Left lung (tissue), 10 donors: ENCODE results near the gene SOCS7. TPM values are rescaled to one million over a fixed set of nuclear protein-coding genes. Genes with fewer than 3 reads are reported as not detected.

ENCODE experiments used
- ATAC-seq: fragments of 200-7000 bp; cut with Tn5 transposase; one replicate; pipeline ENCODE4 v1.9.1; 2020; ENCODE audit warnings: moderate library complexity
- DNase-seq, 4 donors: peaks; one replicate each; pipeline ENCODE4 v3.0.0-alpha.2; 2013 to 2020
- H3K27ac ChIP-seq, 2 donors: fragments of 200-600 bp; sonication (generic) in 1 of 2; one replicate each; pipeline versions ENCODE4 v1.5.0 to v1.8.0; 2020 to 2021
- H3K27me3 ChIP-seq, 2 donors: fragments of 200-600 bp; sonication (generic) in 1 of 2; one replicate each; pipeline versions ENCODE4 v1.5.0 to v1.8.0; 2020 to 2021
- H3K36me3 ChIP-seq, 2 donors: fragments of 200-600 bp; sonication (generic) in 1 of 2; one replicate each; pipeline versions ENCODE4 v1.5.0 to v1.8.0; 2020 to 2021
- H3K4me1 ChIP-seq, 2 donors: fragments of 200-600 bp; one replicate each; pipeline ENCODE4 v1.8.0; 2021
- H3K4me3 ChIP-seq, 2 donors: fragments of 200-600 bp; sonication (generic) in 1 of 2; one replicate each; pipeline versions ENCODE4 v1.5.0 to v1.8.0; 2020 to 2021; ENCODE audit warnings: mild to moderate bottlenecking in 1 of 2
- H3K9me3 ChIP-seq, 2 donors: fragments of 200-600 bp; sonication (generic) in 1 of 2; one replicate each; pipeline versions ENCODE4 v1.5.0 to v1.8.0; 2020 to 2021
- intact Hi-C, 2 donors: fragments of 100-400 bp; cut with DNase I; formaldehyde crosslinking; loops; one replicate each; pipeline versions ENCODE4 v1.11.2 to v1.14.2; 2022
- polyA plus RNA-seq, 6 donors: library from polyadenylated mRNA; unstranded; fragments of 120-200 nt; gene quantifications; one replicate each; pipeline ENCODE4 v1.2.1, GENCODE V29; 2013; ENCODE audit not compliant: insufficient read length in 6 of 6
- total RNA-seq, 2 donors: library from RNA; stranded (reverse); fragmentation: NEBNext Ultra II Directional; extraction: Animal tissue kit (Norgen Biotek cat#: 25700); gene quantifications; one replicate each; pipeline ENCODE4 v1.2.1, GENCODE V29; 2021
- TF ChIP-seq, protein P1 (sequence below), 2 donors: fragments of 200-600 bp; sonication (generic) in 1 of 2; IDR thresholded peaks; one replicate each; pipeline versions ENCODE4 v1.5.0 to v1.8.0; 2021; ENCODE audit warnings: antibody characterized with exemption in 2 of 2
- donor health status: DM: no; HTN: yes; CAD: no.
- donor health status: DM: no; HTN: no; CAD: no.

Gene SOCS7
- total and polyA plus RNA-seq, 8 donors, result 14.1 to 22.6 (median 19.5) TPM

DNA sequence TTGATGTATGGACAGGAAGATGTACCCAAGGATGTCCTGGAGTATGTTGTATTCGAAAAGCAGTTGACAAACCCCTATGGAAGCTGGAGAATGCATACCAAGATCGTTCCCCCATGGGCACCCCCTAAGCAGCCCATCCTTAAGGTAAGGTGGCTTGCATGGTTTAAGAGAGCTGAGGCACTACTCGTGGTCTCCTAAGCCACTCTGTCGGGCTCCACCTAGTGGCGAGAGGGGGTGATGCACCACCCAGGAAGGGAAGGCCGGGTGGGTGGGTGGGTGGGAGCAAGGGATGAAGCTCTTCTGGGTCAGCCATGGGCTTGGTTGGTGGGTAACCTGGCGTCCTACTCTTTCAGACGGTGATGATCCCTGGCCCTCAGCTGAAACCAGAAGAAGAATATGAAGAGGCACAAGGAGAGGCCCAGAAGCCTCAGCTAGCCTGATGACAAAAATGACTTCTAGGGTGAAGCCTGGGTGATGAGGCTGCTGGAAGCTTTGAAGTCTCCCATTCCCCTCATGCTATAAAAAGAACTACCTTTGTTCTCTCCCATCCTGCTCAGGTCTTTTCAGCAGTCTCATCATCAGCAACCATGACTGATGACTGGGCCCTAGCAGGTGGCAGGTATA is 29.4 kb upstream of the SOCS7 start:
- DNase-seq, result peak; percentile 32 to 88 (median 53)
- Histone ChIP-seq H3K36me3 (peaks cover 0 to 51% of the 10 kb centered on the region in 2 donors), H3K4me3 (no peak overlapping the region), H3K9me3 (no peaks in the 10 kb centered on the region), H3K4me1 (peaks cover 0 to 8% of the 10 kb centered on the region in 2 donors), H3K27me3 (no peaks in the 10 kb centered on the region), H3K27ac (no peak overlapping the region)
- intact Hi-C loops, result no loop called here
- TF ChIP-seq, protein P1, sequence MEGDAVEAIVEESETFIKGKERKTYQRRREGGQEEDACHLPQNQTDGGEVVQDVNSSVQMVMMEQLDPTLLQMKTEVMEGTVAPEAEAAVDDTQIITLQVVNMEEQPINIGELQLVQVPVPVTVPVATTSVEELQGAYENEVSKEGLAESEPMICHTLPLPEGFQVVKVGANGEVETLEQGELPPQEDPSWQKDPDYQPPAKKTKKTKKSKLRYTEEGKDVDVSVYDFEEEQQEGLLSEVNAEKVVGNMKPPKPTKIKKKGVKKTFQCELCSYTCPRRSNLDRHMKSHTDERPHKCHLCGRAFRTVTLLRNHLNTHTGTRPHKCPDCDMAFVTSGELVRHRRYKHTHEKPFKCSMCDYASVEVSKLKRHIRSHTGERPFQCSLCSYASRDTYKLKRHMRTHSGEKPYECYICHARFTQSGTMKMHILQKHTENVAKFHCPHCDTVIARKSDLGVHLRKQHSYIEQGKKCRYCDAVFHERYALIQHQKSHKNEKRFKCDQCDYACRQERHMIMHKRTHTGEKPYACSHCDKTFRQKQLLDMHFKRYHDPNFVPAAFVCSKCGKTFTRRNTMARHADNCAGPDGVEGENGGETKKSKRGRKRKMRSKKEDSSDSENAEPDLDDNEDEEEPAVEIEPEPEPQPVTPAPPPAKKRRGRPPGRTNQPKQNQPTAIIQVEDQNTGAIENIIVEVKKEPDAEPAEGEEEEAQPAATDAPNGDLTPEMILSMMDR (IDR thresholded peaks at IDR 0.05), result peak; percentile 72 to 89
- peak; percentile 68 for ATAC-seq

DNA sequence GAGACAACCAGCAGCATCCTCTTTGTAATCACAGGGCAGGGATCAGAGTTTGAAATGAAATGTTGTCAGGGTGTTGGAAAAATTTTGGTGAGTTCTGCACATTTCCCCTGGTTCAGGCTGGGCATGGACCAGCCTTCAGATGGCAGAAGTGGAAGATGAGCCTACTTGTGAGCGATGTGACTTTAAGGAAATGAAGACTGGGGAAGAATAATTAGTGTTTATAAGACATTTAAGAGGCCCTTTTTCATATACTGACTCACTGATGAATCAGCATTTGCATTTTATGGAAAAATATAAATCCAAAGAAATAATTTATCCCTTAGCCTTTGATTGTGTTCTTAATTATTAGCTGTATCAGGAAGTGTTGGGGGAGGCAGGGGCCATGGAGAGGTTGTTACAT is 28.7 kb upstream of the SOCS7 start:
- Histone ChIP-seq H3K27me3 (no peaks in the 10 kb centered on the region), H3K9me3 (no peaks in the 10 kb centered on the region), H3K4me3 (no peak overlapping the region), H3K4me1 (peaks cover 0 to 11% of the 10 kb centered on the region in 2 donors), H3K27ac (no peak overlapping the region), H3K36me3 (peaks cover 0 to 47% of the 10 kb centered on the region in 2 donors)
- intact Hi-C loops, result no loop called here
- DNase-seq, result no peak
- ATAC-seq, result no peak
- TF ChIP-seq, protein P1 (IDR thresholded peaks at IDR 0.05), result no peak

DNA sequence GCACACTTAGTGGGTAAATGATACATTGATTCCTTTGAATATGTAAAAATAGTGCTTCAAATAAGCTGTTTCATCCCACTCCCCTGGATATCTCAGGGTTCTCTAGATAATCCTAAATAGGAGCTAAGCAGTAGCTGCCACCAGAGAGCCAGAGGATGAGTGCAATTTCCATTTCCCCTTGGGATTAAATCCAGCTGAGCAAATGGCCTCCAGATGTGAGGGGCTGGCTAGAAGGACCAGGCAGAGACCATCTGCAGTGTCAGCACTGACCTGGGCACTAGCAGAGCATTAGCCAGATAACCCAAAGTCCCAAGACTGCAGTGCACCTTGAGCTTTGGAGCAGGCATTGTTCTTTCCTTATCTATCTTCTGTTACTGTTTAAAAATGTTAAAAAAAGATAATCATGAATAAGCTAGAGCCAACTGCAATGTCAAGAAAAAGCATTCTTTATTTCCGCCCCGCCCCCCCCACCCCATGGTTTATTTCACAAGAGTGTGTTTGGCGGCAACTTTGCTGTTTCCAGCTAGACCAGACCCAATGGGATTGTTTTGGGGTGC is 27.4 kb upstream of the SOCS7 start:
- Histone ChIP-seq H3K4me3 (no peak overlapping the region), H3K36me3 (peaks cover 0 to 40% of the 10 kb centered on the region in 2 donors), H3K4me1 (peaks cover 0 to 11% of the 10 kb centered on the region in 2 donors), H3K27ac (no peak overlapping the region), H3K27me3 (no peaks in the 10 kb centered on the region), H3K9me3 (no peaks in the 10 kb centered on the region)
- TF ChIP-seq, protein P1 (IDR thresholded peaks at IDR 0.05), result no peak
- DNase-seq (no peak), ATAC-seq (no peak)
- intact Hi-C loops, result no loop called here

DNA sequence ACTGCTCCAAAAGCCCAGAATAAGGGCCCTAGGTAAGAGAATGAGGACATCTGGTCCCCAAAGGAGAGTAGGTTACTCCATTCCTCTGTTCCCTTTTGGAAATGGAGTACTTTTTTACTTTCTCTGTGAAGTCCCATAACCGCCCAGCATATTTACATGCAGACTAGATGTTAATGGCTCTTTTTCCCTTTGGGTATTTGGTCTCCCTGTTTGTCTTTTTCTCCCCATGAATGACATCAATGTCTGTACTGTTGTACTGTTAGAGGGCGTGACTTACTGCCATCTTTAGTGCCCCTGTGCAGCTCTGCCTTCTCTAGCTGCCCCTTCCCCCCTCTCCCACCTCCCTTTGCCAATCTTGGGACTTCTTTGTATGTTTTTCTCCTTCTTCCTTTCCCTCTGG is 26.9 kb upstream of the SOCS7 start:
- Histone ChIP-seq H3K9me3 (no peaks in the 10 kb centered on the region), H3K27ac (no peak overlapping the region), H3K27me3 (no peaks in the 10 kb centered on the region), H3K4me1 (peaks cover 0 to 11% of the 10 kb centered on the region in 2 donors), H3K4me3 (no peak overlapping the region), H3K36me3 (peaks cover 0 to 35% of the 10 kb centered on the region in 2 donors)
- DNase-seq, result no peak
- TF ChIP-seq, protein P1 (IDR thresholded peaks at IDR 0.05), result no peak
- intact Hi-C loops, result no loop called here
- no peak for ATAC-seq

DNA sequence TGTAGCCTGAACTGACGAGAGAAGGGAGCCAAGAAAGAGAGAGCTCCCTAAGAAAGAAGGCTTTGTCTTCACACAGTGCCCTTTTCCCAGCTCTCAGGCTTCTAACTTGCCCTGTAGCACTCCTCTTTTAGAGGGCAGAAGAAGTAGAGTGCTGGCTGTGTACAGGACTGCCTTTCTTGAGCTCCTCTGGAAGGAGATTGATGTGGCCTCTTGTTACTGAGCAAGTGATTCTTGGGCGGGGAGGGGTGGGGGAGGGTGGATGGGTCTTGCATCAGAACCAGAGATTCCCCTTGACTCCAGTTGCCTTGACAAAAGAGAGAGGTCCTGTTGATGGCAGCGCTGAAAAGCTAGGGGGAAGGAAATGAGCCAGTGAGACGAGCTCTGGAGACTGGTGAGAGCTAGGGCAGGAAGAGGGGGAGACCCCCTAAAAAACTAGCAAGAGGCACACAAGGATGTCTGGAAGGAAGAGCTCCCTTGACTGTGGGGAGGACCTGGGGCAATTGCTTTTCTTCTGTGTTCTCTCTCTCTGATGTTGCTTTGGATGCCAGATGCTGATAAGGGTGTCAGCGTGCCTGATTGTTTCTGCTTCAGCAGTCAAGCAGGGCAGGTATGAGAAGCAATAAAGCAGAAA is 26.3 kb upstream of the SOCS7 start:
- H3K27ac ChIP-seq, result no peak overlapping the region
- intact Hi-C loops, result no loop called here
- ATAC-seq (no peak), DNase-seq (no peak)
- TF ChIP-seq, protein P1 (IDR thresholded peaks at IDR 0.05), result no peak
- no peak overlapping the region for H3K4me3 ChIP-seq
- H3K36me3 ChIP-seq, result peaks cover 0 to 35% of the 10 kb centered on the region in 2 donors
- peaks cover 0 to 11% of the 10 kb centered on the region in 2 donors for H3K4me1 ChIP-seq
- H3K9me3 ChIP-seq, result no peaks in the 10 kb centered on the region
- H3K27me3 ChIP-seq, result no peaks in the 10 kb centered on the region
